Measurements from ENCODE around the gene PROC. TPM values are rescaled to one million over a fixed set of nuclear protein-coding genes. Genes with fewer than 3 reads are reported as not detected.

Gene PROC
- total RNA-seq, 1 donor from 2014 or later, result not detected

GRCh38 chr2:127377262-127377661, 41.0 kb upstream of the PROC start:
- no peaks in the 10 kb centered on the region for H3K9me3 ChIP-seq
- H3K27me3 ChIP-seq, result no peaks in the 10 kb centered on the region
- TF ChIP-seq POLR2A (IDR thresholded peaks at IDR 0.05), result no peak
- TF ChIP-seq CTCF (IDR thresholded peaks at IDR 0.05), result no peak
- TF ChIP-seq POLR2AphosphoS5 (IDR thresholded peaks at IDR 0.05; ENCODE audit: insufficient read depth in 1 of 2, low read depth in 1 of 2), result no peak
- no peak overlapping the region for H3K27ac ChIP-seq
- DNase-seq (ENCODE audit: extremely low spot score in 2 of 2), result no peak
- no peak overlapping the region for H3K4me3 ChIP-seq
- H3K36me3 ChIP-seq, result no peaks in the 10 kb centered on the region
- peaks cover 20% of the 10 kb centered on the region for H3K4me1 ChIP-seq
- intact Hi-C loops (cut with DNase I), result no loop called here

- Histone ChIP-seq H3K36me3 (no peaks in the 10 kb centered on the region), H3K4me3 (no peak overlapping the region), H3K9me3 (no peaks in the 10 kb centered on the region), H3K27ac (no peak overlapping the region), H3K27me3 (no peaks in the 10 kb centered on the region), H3K4me1 (peaks cover 27% of the 10 kb centered on the region)
- DNase-seq (ENCODE audit: extremely low spot score in 2 of 2), result no peak
- intact Hi-C loops (cut with DNase I), result no loop called here
- no peak for TF ChIP-seq CTCF (IDR thresholded peaks at IDR 0.05)
- no peak for TF ChIP-seq POLR2AphosphoS5 (IDR thresholded peaks at IDR 0.05; ENCODE audit: insufficient read depth in 1 of 2, low read depth in 1 of 2)
- TF ChIP-seq POLR2A (IDR thresholded peaks at IDR 0.05), result no peak
Measured at GRCh38 chr2:127378720-127379119, 39.5 kb upstream of the PROC start.

- H3K27me3 ChIP-seq, result no peaks in the 10 kb centered on the region
- DNase-seq (ENCODE audit: extremely low spot score in 2 of 2), result no peak
- H3K4me1 ChIP-seq, result peaks cover 33% of the 10 kb centered on the region
- TF ChIP-seq POLR2AphosphoS5 (IDR thresholded peaks at IDR 0.05; ENCODE audit: insufficient read depth in 1 of 2, low read depth in 1 of 2) (no peak), POLR2A (IDR thresholded peaks at IDR 0.05) (no peak), CTCF (IDR thresholded peaks at IDR 0.05) (no peak)
- no peak overlapping the region for H3K27ac ChIP-seq
- no peaks in the 10 kb centered on the region for H3K36me3 ChIP-seq
- no peaks in the 10 kb centered on the region for H3K9me3 ChIP-seq
- H3K4me3 ChIP-seq, result no peak overlapping the region
- intact Hi-C loops (cut with DNase I), result no loop called here
Measured at GRCh38 chr2:127379712-127380355, 38.4 kb upstream of the PROC start.

- Histone ChIP-seq H3K36me3 (no peaks in the 10 kb centered on the region), H3K9me3 (no peaks in the 10 kb centered on the region), H3K4me1 (peaks cover 44% of the 10 kb centered on the region), H3K27me3 (no peaks in the 10 kb centered on the region), H3K4me3 (no peak overlapping the region), H3K27ac (no peak overlapping the region)
- TF ChIP-seq POLR2AphosphoS5 (IDR thresholded peaks at IDR 0.05; ENCODE audit: insufficient read depth in 1 of 2, low read depth in 1 of 2) (no peak), CTCF (IDR thresholded peaks at IDR 0.05) (no peak), POLR2A (IDR thresholded peaks at IDR 0.05) (no peak)
- DNase-seq (ENCODE audit: extremely low spot score in 2 of 2), result no peak
- intact Hi-C loops (cut with DNase I), result no loop called here
Measured at GRCh38 chr2:127381762-127382161, 36.5 kb upstream of the PROC start.

GRCh38 chr2:127382831-127383230, 35.4 kb upstream of the PROC start:
- Histone ChIP-seq H3K27me3 (no peaks in the 10 kb centered on the region), H3K9me3 (no peaks in the 10 kb centered on the region), H3K36me3 (no peaks in the 10 kb centered on the region), H3K27ac (no peak overlapping the region), H3K4me3 (no peak overlapping the region), H3K4me1 (peaks cover 46% of the 10 kb centered on the region)
- intact Hi-C loops (cut with DNase I), result no loop called here
- DNase-seq (ENCODE audit: extremely low spot score in 2 of 2), result no peak
- TF ChIP-seq CTCF (IDR thresholded peaks at IDR 0.05), result no peak
- no peak for TF ChIP-seq POLR2AphosphoS5 (IDR thresholded peaks at IDR 0.05; ENCODE audit: insufficient read depth in 1 of 2, low read depth in 1 of 2)
- TF ChIP-seq POLR2A (IDR thresholded peaks at IDR 0.05), result no peak

All from vagina (tissue), 2 donors.